CD4-positive, alpha-beta memory T cell (primary cell): Measurements from ENCODE around the gene FCRL4. TPM values are rescaled to one million over a fixed set of nuclear protein-coding genes. Genes with fewer than 3 reads are reported as not detected.

Source experiments
- CTCF ChIA-PET: fragments of 350-600 bp; sonication (Branson Sonifier 250); formaldehyde crosslinking; loops from one replicate; lab custom pipeline; 2021; ENCODE audit warnings: inconsistent platforms; ENCODE audit not compliant: partially characterized antibody; lab: Charles Lee
- POLR2A ChIA-PET: fragments of 350-600 bp; sonication (Branson Sonifier 250); formaldehyde crosslinking; loops from one replicate; lab custom pipeline; 2021; ENCODE audit not compliant: partially characterized antibody; lab: Charles Lee
- DNase-seq, 5 donors: peaks; one replicate each; pipeline versions ENCODE4 v3.0.0 to v3.0.0-alpha.2; 2020 to 2022; ENCODE audit warnings: mixed read lengths in 1 of 5
- H3K27ac ChIP-seq: one replicate; pipeline ENCODE4 v1.7.0; 2013; ENCODE audit warnings: low read depth, low read length
- H3K27me3 ChIP-seq: 2 replicates; pipeline ENCODE4 v1.7.0; 2013; ENCODE audit warnings: mild to moderate bottlenecking, low read length, moderate library complexity; ENCODE audit not compliant: insufficient read depth
- H3K36me3 ChIP-seq: 2 replicates; pipeline ENCODE4 v1.7.0; 2013; ENCODE audit warnings: mild to moderate bottlenecking, low read length, moderate library complexity; ENCODE audit not compliant: insufficient read depth
- H3K4me1 ChIP-seq: 2 replicates; pipeline ENCODE4 v1.7.0; 2013; ENCODE audit warnings: mild to moderate bottlenecking, low read length, moderate library complexity; ENCODE audit not compliant: insufficient read depth
- H3K4me3 ChIP-seq, 2 donors: one replicate each; pipeline ENCODE4 v1.7.0; 2013; ENCODE audit warnings: low read length in 2 of 2, mild to moderate bottlenecking in 1 of 2
- H3K9me3 ChIP-seq, 2 donors: one replicate each; pipeline ENCODE4 v1.7.0; 2013; ENCODE audit warnings: low read length in 2 of 2, control low read depth in 1 of 2; ENCODE audit not compliant: control insufficient read depth in 1 of 2
- H3K27ac Mint-ChIP-seq, 7 donors: one replicate each; pipeline ENCODE4 v1.8.0; 2020 to 2021; ENCODE audit warnings: mixed read lengths in 7 of 7, mild to moderate bottlenecking in 6 of 7, inconsistent platforms in 3 of 7, moderate library complexity in 3 of 7
- H3K27me3 Mint-ChIP-seq, 2 donors: one replicate each; pipeline ENCODE4 v1.8.0; 2020 to 2021; ENCODE audit warnings: mixed read lengths in 2 of 2
- H3K36me3 Mint-ChIP-seq, 2 donors: one replicate each; pipeline ENCODE4 v1.8.0; 2020 to 2021; ENCODE audit warnings: mixed read lengths in 2 of 2, inconsistent platforms in 1 of 2, mild to moderate bottlenecking in 1 of 2
- H3K4me1 Mint-ChIP-seq, 4 donors: one replicate each; pipeline ENCODE4 v1.8.0; 2020 to 2021; ENCODE audit warnings: mixed read lengths in 4 of 4, mild to moderate bottlenecking in 1 of 4
- H3K4me3 Mint-ChIP-seq, 8 donors: one replicate each; pipeline ENCODE4 v1.8.0; 2020 to 2021; ENCODE audit warnings: mixed read lengths in 8 of 8, mild to moderate bottlenecking in 7 of 8, moderate library complexity in 6 of 8, inconsistent platforms in 3 of 8
- H3K9me3 Mint-ChIP-seq, 8 donors: one replicate each; pipeline ENCODE4 v1.8.0; 2020 to 2021; ENCODE audit warnings: mixed read lengths in 8 of 8, mild to moderate bottlenecking in 5 of 8, inconsistent platforms in 3 of 8, moderate library complexity in 1 of 8
- intact Hi-C: fragments of 100-400 bp; cut with micrococcal nuclease; formaldehyde crosslinking; loops from one replicate; pipeline ENCODE4 v1.15.1; 2023
- polyA plus RNA-seq, 2 donors: library from polyadenylated mRNA; unstranded; fragments of 300-500 nt; fragmentation: Illumina TruSeq; gene quantifications; one replicate each; pipeline ENCODE4 v1.2.3, GENCODE V29; 2021
- total RNA-seq, 2 experiments: library from RNA; stranded (reverse); gene quantifications; one replicate each; pipeline ENCODE4 v1.2.3, GENCODE V29; 2021

FCRL4 gene
- total and polyA plus RNA-seq, 4 experiments from 2014 or later, result not detected

DNA sequence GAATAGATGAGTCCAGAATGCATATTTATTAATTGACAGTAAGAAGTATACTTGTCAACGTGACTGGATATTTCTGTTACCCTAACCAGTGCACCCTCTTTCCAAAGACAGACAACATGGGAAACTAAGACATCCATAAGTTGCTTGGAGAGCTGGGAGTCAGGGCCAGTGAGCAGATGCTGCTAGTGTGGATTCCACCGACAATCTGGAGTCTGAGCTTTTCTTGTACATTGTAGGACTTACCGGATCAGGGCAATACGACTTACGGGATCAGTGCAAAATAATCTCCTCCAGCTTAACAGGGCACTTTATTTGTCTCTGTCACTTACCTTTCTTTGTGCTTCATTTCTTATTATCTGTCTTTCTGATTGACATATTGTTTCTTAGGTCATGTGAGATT is 24.6 kb upstream of the FCRL4 start:
- Mint-ChIP-seq H3K27ac (no peak overlapping the region), H3K36me3 (no peaks in the 10 kb centered on the region), H3K27me3 (peaks cover 4 to 7% of the 10 kb centered on the region in 2 donors), H3K4me3 (no peak overlapping the region), H3K4me1 (no peaks in the 10 kb centered on the region), H3K9me3 (no peaks in the 10 kb centered on the region)
- DNase-seq, result no peak
- no peak overlapping the region for H3K4me3 ChIP-seq
- no peaks in the 10 kb centered on the region for H3K36me3 ChIP-seq
- H3K27ac ChIP-seq, result no peak overlapping the region
- H3K27me3 ChIP-seq, result no peaks in the 10 kb centered on the region
- ChIA-PET POLR2A (no interaction called here), CTCF (no interaction called here)
- intact Hi-C loops, result no loop called here
- no peaks in the 10 kb centered on the region for H3K9me3 ChIP-seq
- no peaks in the 10 kb centered on the region for H3K4me1 ChIP-seq

DNA sequence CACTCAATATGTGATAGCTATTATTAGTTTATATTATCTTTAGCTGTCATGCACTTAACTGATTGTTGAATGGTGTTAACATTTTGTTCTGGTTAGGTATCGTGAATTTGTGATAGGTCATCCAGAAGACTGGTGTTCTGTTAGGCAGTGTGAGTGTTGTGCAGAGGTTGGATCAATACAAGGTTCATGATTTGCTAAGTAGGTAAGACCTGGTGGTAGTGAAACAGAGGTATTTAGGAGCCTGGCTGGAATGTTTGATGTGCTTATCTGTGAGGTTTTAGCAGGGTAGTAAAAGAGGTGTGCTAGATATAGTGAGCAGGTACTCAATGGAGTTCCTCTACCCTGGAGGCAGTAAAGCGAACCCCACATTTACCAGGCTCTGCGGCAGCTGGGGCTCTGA is 20.3 kb upstream of the FCRL4 start:
- H3K27ac ChIP-seq, result no peak overlapping the region
- Mint-ChIP-seq H3K4me3 (no peak overlapping the region), H3K27ac (no peak overlapping the region), H3K27me3 (peaks cover 0 to 2% of the 10 kb centered on the region in 2 donors), H3K9me3 (no peaks in the 10 kb centered on the region), H3K36me3 (no peaks in the 10 kb centered on the region), H3K4me1 (no peaks in the 10 kb centered on the region)
- CTCF ChIA-PET, result no interaction called here
- no peaks in the 10 kb centered on the region for H3K27me3 ChIP-seq
- H3K36me3 ChIP-seq, result no peaks in the 10 kb centered on the region
- DNase-seq, result no peak
- no peaks in the 10 kb centered on the region for H3K9me3 ChIP-seq
- POLR2A ChIA-PET, result no interaction called here
- H3K4me1 ChIP-seq, result no peaks in the 10 kb centered on the region
- intact Hi-C loops, result no loop called here
- no peak overlapping the region for H3K4me3 ChIP-seq

DNA sequence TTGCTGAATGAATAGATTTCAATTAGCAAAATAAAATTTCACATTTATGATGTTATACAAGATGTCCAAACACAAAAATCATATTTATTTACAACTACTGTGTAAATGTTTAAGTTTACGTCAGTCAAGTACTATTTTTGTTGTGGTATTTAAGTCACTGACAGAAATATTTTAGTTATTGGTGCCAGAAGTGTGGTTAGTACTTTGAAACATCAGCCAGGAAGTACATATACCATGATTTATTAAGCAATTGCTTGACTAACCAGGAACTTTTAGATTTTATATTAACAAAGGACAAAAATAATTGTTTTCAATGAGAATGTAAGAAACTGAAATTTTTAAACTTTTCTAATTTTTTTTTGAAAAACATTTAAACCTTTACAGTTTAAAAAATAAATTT is 2.4 kb upstream of the FCRL4 start:
- intact Hi-C loops, result no loop called here
- no peak overlapping the region for H3K4me3 Mint-ChIP-seq
- H3K9me3 Mint-ChIP-seq, result peaks cover 0 to under 1% (median 0%) of the 10 kb centered on the region in 8 donors
- Histone ChIP-seq H3K36me3 (no peaks in the 10 kb centered on the region), H3K4me3 (no peak overlapping the region), H3K27ac (no peak overlapping the region), H3K27me3 (no peaks in the 10 kb centered on the region), H3K4me1 (no peaks in the 10 kb centered on the region), H3K9me3 (no peaks in the 10 kb centered on the region)
- no peaks in the 10 kb centered on the region for H3K4me1 Mint-ChIP-seq
- H3K36me3 Mint-ChIP-seq, result no peaks in the 10 kb centered on the region
- POLR2A ChIA-PET, result no interaction called here
- H3K27me3 Mint-ChIP-seq, result peaks cover 8% of the 10 kb centered on the region in 2 donors
- no peak overlapping the region for H3K27ac Mint-ChIP-seq
- CTCF ChIA-PET, result no interaction called here
- DNase-seq, result no peak

DNA sequence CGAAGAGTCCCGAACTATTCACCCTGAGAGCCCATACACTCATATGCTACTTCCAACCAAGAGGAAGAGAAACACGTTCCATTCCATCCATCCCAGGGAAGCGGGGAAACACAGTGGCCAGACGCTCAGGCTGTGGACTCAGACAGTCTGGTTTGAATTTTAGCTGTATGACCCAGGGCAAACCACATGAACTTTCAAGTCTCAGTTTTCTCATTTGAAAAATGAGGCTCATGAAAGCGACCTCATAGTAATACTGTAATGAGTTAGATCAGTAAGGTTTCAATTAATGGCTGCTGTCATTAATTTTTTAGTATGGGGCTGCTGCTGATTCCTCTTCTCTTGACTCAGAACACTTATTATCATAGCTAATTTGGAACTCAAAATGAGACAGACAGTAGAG is 1.5 kb downstream of the FCRL4 start:
- Histone ChIP-seq H3K4me1 (no peaks in the 10 kb centered on the region), H3K36me3 (no peaks in the 10 kb centered on the region), H3K9me3 (no peaks in the 10 kb centered on the region), H3K27me3 (no peaks in the 10 kb centered on the region), H3K27ac (no peak overlapping the region), H3K4me3 (no peak overlapping the region)
- POLR2A ChIA-PET, result no interaction called here
- Mint-ChIP-seq H3K27ac (no peak overlapping the region), H3K27me3 (peaks cover 6 to 9% of the 10 kb centered on the region in 2 donors), H3K9me3 (peaks cover 0 to 6% (median 0%) of the 10 kb centered on the region in 8 donors), H3K36me3 (no peaks in the 10 kb centered on the region), H3K4me3 (no peak overlapping the region), H3K4me1 (no peaks in the 10 kb centered on the region)
- intact Hi-C loops, result no loop called here
- CTCF ChIA-PET, result interaction anchor here (1.0 kb wide), 1 partner anchor 16 kb away, joined by 4 read pairs; no protein-coding TSS in a partner anchor
- no peak for DNase-seq

DNA sequence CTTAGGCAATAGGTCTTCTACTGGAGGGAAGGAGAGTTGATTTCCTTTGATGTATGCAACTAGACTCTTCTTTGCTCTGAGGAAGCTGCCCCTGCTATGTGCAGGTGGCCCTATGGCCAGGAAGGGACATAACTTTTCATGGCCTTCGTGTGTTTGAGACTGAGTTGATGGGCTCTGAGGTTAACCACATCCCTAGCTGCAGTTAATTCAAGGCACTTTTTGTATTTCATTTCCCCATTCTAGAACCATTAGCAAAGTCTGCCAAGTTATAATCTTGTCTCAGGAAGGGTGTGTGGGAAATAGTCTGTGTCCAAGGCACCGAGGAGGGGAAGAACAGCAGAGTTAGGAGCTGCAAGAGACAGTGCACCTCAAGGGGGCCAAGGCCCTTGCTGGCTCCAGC is 2.5 kb downstream of the FCRL4 start:
- Mint-ChIP-seq H3K27ac (no peak overlapping the region), H3K4me1 (no peaks in the 10 kb centered on the region), H3K9me3 (peaks cover 0 to 6% (median 0%) of the 10 kb centered on the region in 8 donors), H3K4me3 (no peak overlapping the region), H3K27me3 (peaks cover 5 to 6% of the 10 kb centered on the region in 2 donors), H3K36me3 (no peaks in the 10 kb centered on the region)
- intact Hi-C loops, result no loop called here
- no peak for DNase-seq
- CTCF ChIA-PET, result interaction anchor here (1.0 kb wide), 1 partner anchor 15 kb away, joined by 3 read pairs; no protein-coding TSS in a partner anchor
- POLR2A ChIA-PET, result no interaction called here
- Histone ChIP-seq H3K27me3 (no peaks in the 10 kb centered on the region), H3K4me3 (no peak overlapping the region), H3K36me3 (no peaks in the 10 kb centered on the region), H3K9me3 (no peaks in the 10 kb centered on the region), H3K4me1 (no peaks in the 10 kb centered on the region), H3K27ac (no peak overlapping the region)

DNA sequence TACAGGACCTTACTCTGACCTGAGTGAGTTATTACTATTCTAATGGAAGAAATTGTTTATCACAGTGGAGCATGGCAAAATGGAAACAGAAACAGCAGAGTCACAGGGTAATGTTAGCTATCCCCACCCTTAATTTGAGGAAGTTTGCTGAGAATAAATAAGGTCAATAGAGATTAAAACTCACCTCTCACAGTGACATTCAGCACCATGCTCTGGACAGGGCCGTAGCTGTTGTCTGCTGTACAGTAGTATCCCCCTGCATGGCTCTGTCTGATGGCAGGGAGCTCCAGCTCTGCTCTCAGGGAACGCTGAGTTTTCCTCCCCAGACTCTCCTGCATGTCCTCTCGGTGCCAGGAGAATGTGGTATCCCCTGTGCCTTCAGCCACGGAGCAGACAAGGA is 11.9 kb downstream of the FCRL4 start:
- Histone ChIP-seq H3K27ac (no peak overlapping the region), H3K4me3 (no peak overlapping the region), H3K27me3 (no peaks in the 10 kb centered on the region), H3K36me3 (no peaks in the 10 kb centered on the region), H3K9me3 (no peaks in the 10 kb centered on the region), H3K4me1 (no peaks in the 10 kb centered on the region)
- Mint-ChIP-seq H3K4me3 (no peak overlapping the region), H3K27ac (no peak overlapping the region), H3K4me1 (no peaks in the 10 kb centered on the region), H3K27me3 (peaks cover 10 to 18% of the 10 kb centered on the region in 2 donors), H3K9me3 (peaks cover 0 to 10% (median 4%) of the 10 kb centered on the region in 8 donors), H3K36me3 (no peaks in the 10 kb centered on the region)
- no peak for DNase-seq
- ChIA-PET POLR2A (no interaction called here), CTCF (interaction anchor here (1.1 kb wide), 1 partner anchor 28 kb away, joined by 3 read pairs; no protein-coding TSS in a partner anchor)
- intact Hi-C loops, result no loop called here

DNA sequence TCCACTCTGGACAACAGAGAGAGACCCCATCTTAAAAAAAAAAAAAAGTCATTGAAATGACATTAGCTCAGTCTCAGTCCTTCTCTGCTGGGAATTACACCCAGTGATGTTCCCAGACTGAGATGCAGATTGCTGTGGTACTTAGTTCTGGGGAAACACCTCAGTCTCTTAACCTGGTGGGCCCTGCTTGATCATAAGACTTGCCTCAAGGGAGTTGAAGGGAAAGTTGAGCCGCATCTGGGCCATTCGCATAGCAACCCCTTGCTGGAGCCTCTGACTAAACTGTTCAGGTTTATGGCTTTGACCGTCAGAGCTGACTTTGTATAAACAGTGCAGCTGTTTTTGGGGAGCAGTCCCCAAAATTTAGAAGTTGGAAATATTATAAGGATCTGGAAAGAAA is 13.4 kb downstream of the FCRL4 start:
- no peak overlapping the region for H3K4me3 Mint-ChIP-seq
- no peak overlapping the region for H3K27ac Mint-ChIP-seq

More for the DNA sequence above, 13.4 kb downstream of the FCRL4 start:
- no peaks in the 10 kb centered on the region for H3K4me1 Mint-ChIP-seq
- H3K36me3 ChIP-seq, result no peaks in the 10 kb centered on the region
- ChIA-PET CTCF (interaction anchor here (1.3 kb wide), 1 partner anchor 15 kb away, joined by 3 read pairs; no protein-coding TSS in a partner anchor), POLR2A (no interaction called here)
- H3K9me3 ChIP-seq, result no peaks in the 10 kb centered on the region
- peaks cover 8 to 19% of the 10 kb centered on the region in 2 donors for H3K27me3 Mint-ChIP-seq
- no peaks in the 10 kb centered on the region for H3K4me1 ChIP-seq
- H3K9me3 Mint-ChIP-seq, result peaks cover 0 to 10% (median 3%) of the 10 kb centered on the region in 8 donors
- H3K4me3 ChIP-seq, result no peak overlapping the region
- intact Hi-C loops, result no loop called here
- no peaks in the 10 kb centered on the region for H3K36me3 Mint-ChIP-seq
- H3K27ac ChIP-seq, result no peak overlapping the region
- no peak for DNase-seq
- no peaks in the 10 kb centered on the region for H3K27me3 ChIP-seq
